Measurements from ENCODE around the gene KLHL17. TPM values are rescaled to one million over a fixed set of nuclear protein-coding genes. Genes with fewer than 3 reads are reported as not detected.

KLHL17 gene
- total RNA-seq, 1 experiment from 2014 or later = 58.8 TPM

- ChIA-PET POLR2A (no interaction called here), CTCF (no interaction called here)
- Histone ChIP-seq H3K4me3 (ENCODE audit: low read depth in 2 of 2, low read length in 2 of 2) (no peak overlapping the region), H3K9me3 (ENCODE audit: control insufficient read depth, insufficient read depth, low read depth, low read length) (no peaks in the 10 kb centered on the region), H3K36me3 (ENCODE audit: control insufficient read depth, insufficient read depth, low read length) (no peaks in the 10 kb centered on the region), H3K27me3 (ENCODE audit: control insufficient read depth, insufficient read depth, low read length) (no peaks in the 10 kb centered on the region), H3K4me1 (ENCODE audit: control insufficient read depth, insufficient read depth, low read length) (peaks cover 70% of the 10 kb centered on the region), H3K27ac (ENCODE audit: low read length) (peak overlapping the region; percentile 74)
- no TSS peak for BruUV-seq (replicated peaks)
- no peak for TF ChIP-seq CTCF (IDR thresholded peaks at IDR 0.05)
- no peak for TF ChIP-seq TCF7L2 (IDR thresholded peaks at IDR 0.05; ENCODE audit: low read depth, low read length)
- TF ChIP-seq SIN3A (IDR thresholded peaks at IDR 0.05; ENCODE audit: borderline replicate concordance, insufficient read depth, low read depth, low read length) = no peak
- no peak for TF ChIP-seq POLR2AphosphoS5 (IDR thresholded peaks at IDR 0.05; ENCODE audit: low read depth, low read length)
- no peak for TF ChIP-seq REST (IDR thresholded peaks at IDR 0.05; ENCODE audit: insufficient read depth in 1 of 2, low read depth in 2 of 2, low read length in 1 of 2)
- DNase-seq (ENCODE audit: low read depth, low spot score) (no peak), ATAC-seq (no peak)
- in situ Hi-C loops (cut with HindIII; ENCODE audit: low pct_unique_long_range_greater_than_20kb, low sequenced_read_pairs) = no loop called here
- intact Hi-C loops (cut with micrococcal nuclease; ENCODE audit: unreplicated experiment) = no loop called here
Observed at GRCh38 chr1:913491-914130, 46.8 kb upstream of the KLHL17 start.

GRCh38 chr1:914131-914890 lies 46.1 kb upstream of the KLHL17 start:
- intact Hi-C loops (cut with micrococcal nuclease; ENCODE audit: unreplicated experiment) (no loop called here), in situ Hi-C loops (cut with HindIII; ENCODE audit: low pct_unique_long_range_greater_than_20kb, low sequenced_read_pairs) (no loop called here)
- Histone ChIP-seq H3K27me3 (ENCODE audit: control insufficient read depth, insufficient read depth, low read length) (no peaks in the 10 kb centered on the region), H3K4me3 (ENCODE audit: low read depth in 2 of 2, low read length in 2 of 2) (no peak overlapping the region), H3K36me3 (ENCODE audit: control insufficient read depth, insufficient read depth, low read length) (no peaks in the 10 kb centered on the region), H3K27ac (ENCODE audit: low read length) (0 out of 2 replicates have a peak overlapping the region, but pooled peaks have one; percentile 12), H3K9me3 (ENCODE audit: control insufficient read depth, insufficient read depth, low read depth, low read length) (no peaks in the 10 kb centered on the region), H3K4me1 (ENCODE audit: control insufficient read depth, insufficient read depth, low read length) (peaks cover 74% of the 10 kb centered on the region)
- TF ChIP-seq TCF7L2 (IDR thresholded peaks at IDR 0.05; ENCODE audit: low read depth, low read length) = no peak
- no peak for TF ChIP-seq SIN3A (IDR thresholded peaks at IDR 0.05; ENCODE audit: borderline replicate concordance, insufficient read depth, low read depth, low read length)
- TF ChIP-seq CTCF (IDR thresholded peaks at IDR 0.05) = no peak
- ATAC-seq (no peak), DNase-seq (ENCODE audit: low read depth, low spot score) (no peak)
- ChIA-PET CTCF (no interaction called here), POLR2A (interaction anchor here (0.6 to 0.7 kb wide), 2 partner anchors 15 to 45 kb away, joined by 4 to 9 read pairs; no protein-coding TSS in a partner anchor)
- BruUV-seq (replicated peaks) = no TSS peak
